Astrocyte (in vitro differentiated cells and primary cell): ENCODE data around the gene BCL7B. TPM values are rescaled to one million over a fixed set of nuclear protein-coding genes. Genes with fewer than 3 reads are reported as not detected.

Experiments
- DNase-seq: peaks from one replicate; pipeline ENCODE4 v3.0.0-alpha.2; 2010; ENCODE audit warnings: low read depth
- FAIRE-seq: peaks from 2 replicates; lab custom pipeline; 2011; peaks lifted over from hg19 to GRCh38; lab: Jason Lieb, UNC
- H2AFZ ChIP-seq: 2 replicates; pipeline ENCODE4 v1.6.0; 2012; ENCODE audit warnings: low read depth, low read length, inconsistent platforms
- H3K27ac ChIP-seq: 2 replicates; pipeline ENCODE4 v1.5.1; 2011; ENCODE audit warnings: low read depth, low read length, inconsistent platforms
- H3K27me3 ChIP-seq: 2 replicates; pipeline ENCODE4 v1.6.0; 2011; ENCODE audit warnings: low read length, inconsistent platforms; ENCODE audit not compliant: insufficient read depth
- H3K36me3 ChIP-seq: 2 replicates; pipeline ENCODE4 v1.5.1; 2011; ENCODE audit warnings: low read length, inconsistent platforms; ENCODE audit not compliant: insufficient read depth
- H3K4me1 ChIP-seq: 2 replicates; pipeline ENCODE4 v1.5.1; 2011; ENCODE audit warnings: low read length, inconsistent platforms; ENCODE audit not compliant: insufficient read depth
- H3K4me2 ChIP-seq: 2 replicates; pipeline ENCODE4 v1.6.0; 2012; ENCODE audit warnings: low read length, inconsistent platforms
- H3K4me3 ChIP-seq: 2 replicates; pipeline ENCODE4 v1.5.1; 2011; ENCODE audit warnings: low read depth, mild to moderate bottlenecking, low read length, inconsistent platforms; ENCODE audit not compliant: insufficient read depth
- H3K79me2 ChIP-seq: 2 replicates; pipeline ENCODE4 v1.6.0; 2012; ENCODE audit warnings: mild to moderate bottlenecking, low read length, inconsistent platforms; ENCODE audit not compliant: insufficient read depth
- H3K9ac ChIP-seq: 2 replicates; pipeline ENCODE4 v1.6.0; 2012; ENCODE audit warnings: mild to moderate bottlenecking, low read length, inconsistent platforms
- H3K9me3 ChIP-seq: 2 replicates; pipeline ENCODE4 v1.5.1; 2012; ENCODE audit warnings: low read depth, mild to moderate bottlenecking, low read length, inconsistent platforms; ENCODE audit not compliant: insufficient read depth
- H4K20me1 ChIP-seq: 2 replicates; pipeline ENCODE4 v1.6.0; 2012; ENCODE audit warnings: low read length, inconsistent platforms; ENCODE audit not compliant: insufficient read depth
- H3K27ac Mint-ChIP-seq: one replicate; pipeline ENCODE4 v1.8.0; 2021; ENCODE audit warnings: mild to moderate bottlenecking, mixed read lengths; ENCODE audit not compliant: unreplicated experiment
- H3K27me3 Mint-ChIP-seq: one replicate; pipeline ENCODE4 v1.8.0; 2021; ENCODE audit warnings: low read depth, mixed read lengths; ENCODE audit not compliant: unreplicated experiment
- H3K36me3 Mint-ChIP-seq: one replicate; pipeline ENCODE4 v1.8.0; 2021; ENCODE audit warnings: low read depth, mixed read lengths; ENCODE audit not compliant: unreplicated experiment
- H3K4me1 Mint-ChIP-seq: one replicate; pipeline ENCODE4 v1.8.0; 2021; ENCODE audit warnings: low read depth, mixed read lengths; ENCODE audit not compliant: unreplicated experiment
- H3K4me3 Mint-ChIP-seq: one replicate; pipeline ENCODE4 v1.8.0; 2021; ENCODE audit warnings: mild to moderate bottlenecking, moderate library complexity, mixed read lengths; ENCODE audit not compliant: unreplicated experiment
- H3K9me3 Mint-ChIP-seq: one replicate; pipeline ENCODE4 v1.8.0; 2021; ENCODE audit warnings: mild to moderate bottlenecking, mixed read lengths; ENCODE audit not compliant: unreplicated experiment
- EZH2 ChIP-seq: IDR thresholded peaks from 2 replicates; pipeline ENCODE4 v1.6.1; 2012; ENCODE audit warnings: mild to moderate bottlenecking, low read length, inconsistent platforms; ENCODE audit not compliant: insufficient read depth
- total RNA-seq: library from RNA; stranded (reverse); gene quantifications from 2 replicates; pipeline ENCODE4 v1.2.1, GENCODE V29; 2021
- TF ChIP-seq, protein P1 (sequence below): IDR thresholded peaks from 2 replicates; pipeline ENCODE4 v1.5.1; 2011; ENCODE audit warnings: low read depth, mild to moderate bottlenecking, inconsistent platforms, low read length, moderate library complexity; ENCODE audit not compliant: insufficient read depth

BCL7B gene
- total RNA-seq, 1 donor from 2014 or later = 30.1 TPM

- peaks cover 19% of the 10 kb centered on the region for H3K36me3 Mint-ChIP-seq
- H3K79me2 ChIP-seq = no peaks in the 10 kb centered on the region
- no peak overlapping the region for H3K4me2 ChIP-seq
- TF ChIP-seq, protein P1, sequence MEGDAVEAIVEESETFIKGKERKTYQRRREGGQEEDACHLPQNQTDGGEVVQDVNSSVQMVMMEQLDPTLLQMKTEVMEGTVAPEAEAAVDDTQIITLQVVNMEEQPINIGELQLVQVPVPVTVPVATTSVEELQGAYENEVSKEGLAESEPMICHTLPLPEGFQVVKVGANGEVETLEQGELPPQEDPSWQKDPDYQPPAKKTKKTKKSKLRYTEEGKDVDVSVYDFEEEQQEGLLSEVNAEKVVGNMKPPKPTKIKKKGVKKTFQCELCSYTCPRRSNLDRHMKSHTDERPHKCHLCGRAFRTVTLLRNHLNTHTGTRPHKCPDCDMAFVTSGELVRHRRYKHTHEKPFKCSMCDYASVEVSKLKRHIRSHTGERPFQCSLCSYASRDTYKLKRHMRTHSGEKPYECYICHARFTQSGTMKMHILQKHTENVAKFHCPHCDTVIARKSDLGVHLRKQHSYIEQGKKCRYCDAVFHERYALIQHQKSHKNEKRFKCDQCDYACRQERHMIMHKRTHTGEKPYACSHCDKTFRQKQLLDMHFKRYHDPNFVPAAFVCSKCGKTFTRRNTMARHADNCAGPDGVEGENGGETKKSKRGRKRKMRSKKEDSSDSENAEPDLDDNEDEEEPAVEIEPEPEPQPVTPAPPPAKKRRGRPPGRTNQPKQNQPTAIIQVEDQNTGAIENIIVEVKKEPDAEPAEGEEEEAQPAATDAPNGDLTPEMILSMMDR = no peak
- TF ChIP-seq EZH2 = no peak
- no peak overlapping the region for H3K4me3 ChIP-seq
- H3K4me1 Mint-ChIP-seq = no peaks in the 10 kb centered on the region
- H3K27ac Mint-ChIP-seq = no peak overlapping the region
- peaks cover 7% of the 10 kb centered on the region for H4K20me1 ChIP-seq
- no peak overlapping the region for H3K9ac ChIP-seq
- DNase-seq (no peak), FAIRE-seq (no peak)
- no peak overlapping the region for H3K4me3 Mint-ChIP-seq
- peaks cover 14% of the 10 kb centered on the region for H3K36me3 ChIP-seq
- H3K9me3 Mint-ChIP-seq = no peaks in the 10 kb centered on the region
- H3K27ac ChIP-seq = no peak overlapping the region
- H2AFZ ChIP-seq = no peak overlapping the region
- no peaks in the 10 kb centered on the region for H3K27me3 Mint-ChIP-seq
- no peaks in the 10 kb centered on the region for H3K9me3 ChIP-seq
- no peaks in the 10 kb centered on the region for H3K27me3 ChIP-seq
- H3K4me1 ChIP-seq = no peaks in the 10 kb centered on the region
Observed at GRCh38 chr7:73533742-73534141, 23.7 kb downstream of the BCL7B start.

GRCh38 chr7:73532224-73532623, 25.3 kb downstream of the BCL7B start:
- peaks cover under 1% of the 10 kb centered on the region for H3K4me1 Mint-ChIP-seq
- Histone ChIP-seq H3K27ac (no peak overlapping the region), H3K79me2 (no peaks in the 10 kb centered on the region), H4K20me1 (no peaks in the 10 kb centered on the region), H3K4me3 (no peak overlapping the region), H3K27me3 (no peaks in the 10 kb centered on the region), H3K36me3 (peaks cover 7% of the 10 kb centered on the region), H3K9ac (no peak overlapping the region), H3K4me2 (no peak overlapping the region), H2AFZ (no peak overlapping the region), H3K4me1 (peaks cover 4% of the 10 kb centered on the region), H3K9me3 (no peaks in the 10 kb centered on the region)
- H3K9me3 Mint-ChIP-seq = no peaks in the 10 kb centered on the region
- H3K27ac Mint-ChIP-seq = peak overlapping the region; percentile 77
- H3K36me3 Mint-ChIP-seq = peaks cover 12% of the 10 kb centered on the region
- TF ChIP-seq EZH2 = no peak
- TF ChIP-seq, protein P1 = no peak
- FAIRE-seq (no peak), DNase-seq (no peak)
- no peaks in the 10 kb centered on the region for H3K27me3 Mint-ChIP-seq
- no peak overlapping the region for H3K4me3 Mint-ChIP-seq

- peaks cover 4% of the 10 kb centered on the region for H3K36me3 Mint-ChIP-seq
- Histone ChIP-seq H4K20me1 (no peaks in the 10 kb centered on the region), H3K4me2 (no peak overlapping the region), H3K79me2 (no peaks in the 10 kb centered on the region), H3K4me3 (no peak overlapping the region), H2AFZ (no peak overlapping the region), H3K27me3 (no peaks in the 10 kb centered on the region), H3K9me3 (no peaks in the 10 kb centered on the region), H3K4me1 (peaks cover 4% of the 10 kb centered on the region), H3K36me3 (peaks cover 7% of the 10 kb centered on the region), H3K9ac (no peak overlapping the region), H3K27ac (no peak overlapping the region)
- no peaks in the 10 kb centered on the region for H3K27me3 Mint-ChIP-seq
- H3K4me1 Mint-ChIP-seq = peaks cover 3% of the 10 kb centered on the region
- no peak for FAIRE-seq
- no peak for TF ChIP-seq EZH2
- TF ChIP-seq, protein P1 = no peak
- H3K27ac Mint-ChIP-seq = no peak overlapping the region
- H3K4me3 Mint-ChIP-seq = no peak overlapping the region
- no peak for DNase-seq
- no peaks in the 10 kb centered on the region for H3K9me3 Mint-ChIP-seq
Observed at GRCh38 chr7:73530800-73531199, 26.7 kb downstream of the BCL7B start.
